ENCODE measurements around the gene ATG101.

The ATG101 gene

GRCh38 chr12:52033446-52034140 is 36.2 kb upstream of the ATG101 start:
- H3K4me2 ChIP-seq (ENCODE audit: low read length) = peak overlapping the region; percentile 70
- peak overlapping the region; percentile 42 for H3K27ac ChIP-seq (ENCODE audit: low read depth, low read length)
- H3K9ac ChIP-seq (ENCODE audit: low read length) = no peak overlapping the region
- H2AFZ ChIP-seq (ENCODE audit: insufficient read depth, low read length, poor library complexity) = peak overlapping the region; percentile 51
- peak overlapping the region; percentile 28 for H3K4ac ChIP-seq (ENCODE audit: low read depth, low read length)
- peak overlapping the region; percentile 65 for H3K14ac ChIP-seq (ENCODE audit: low read length)
- peaks cover 16% of the 10 kb centered on the region for H3K79me1 ChIP-seq (ENCODE audit: low read length)
- H3K27me3 ChIP-seq (ENCODE audit: insufficient read depth, low read length) = no peaks in the 10 kb centered on the region
- peak overlapping the region; percentile 33 for H2BK5ac ChIP-seq (ENCODE audit: low read depth, low read length, poor library complexity)
- H2BK120ac ChIP-seq (ENCODE audit: insufficient read depth, low read length, poor library complexity) = peak overlapping the region; percentile 55
- H4K12ac ChIP-seq (ENCODE audit: low read depth, low read length) = no peak overlapping the region
- H3K36me3 ChIP-seq (ENCODE audit: control insufficient read depth in 1 of 2, insufficient read depth in 2 of 2, low read length in 2 of 2) = no peaks in the 10 kb centered on the region
- peak overlapping the region; percentile 73 for H2AK5ac ChIP-seq (ENCODE audit: low read length)
- WGBS (ENCODE audit: extremely low coverage, insufficient coverage, insufficient read length) = no CpG with 5 or more reads among the region's 13 CpGs
- H3K79me2 ChIP-seq (ENCODE audit: control insufficient read depth, insufficient read depth, low read length, poor library complexity) = peaks cover 3% of the 10 kb centered on the region
- peaks cover 11 to 16% of the 10 kb centered on the region in 2 experiments for H3K4me1 ChIP-seq (ENCODE audit: control insufficient read depth in 1 of 2, insufficient read depth in 2 of 2, low read length in 2 of 2)
- H3K23ac ChIP-seq (ENCODE audit: low read length) = no peak overlapping the region
- peaks cover 1% of the 10 kb centered on the region for H3K9me3 ChIP-seq (ENCODE audit: insufficient read depth, low read depth, low read length)
- no peak for DNase-seq
- H3K4me3 ChIP-seq (ENCODE audit: low read depth, low read length) = no peak overlapping the region
- peak overlapping the region; percentile 24 for H3K18ac ChIP-seq (ENCODE audit: low read length)
- H4K8ac ChIP-seq (ENCODE audit: low read depth, low read length) = peak overlapping the region; percentile 81
- peak overlapping the region; percentile 91 for H4K91ac ChIP-seq (ENCODE audit: low read depth, low read length)
- H2BK12ac ChIP-seq (ENCODE audit: low read length) = peak overlapping the region; percentile 51

- Histone ChIP-seq H3K9me3 (ENCODE audit: insufficient read depth, low read depth, low read length) (peaks cover 1% of the 10 kb centered on the region), H4K8ac (ENCODE audit: low read depth, low read length) (no peak overlapping the region)
- WGBS (ENCODE audit: extremely low coverage, insufficient coverage, insufficient read length) = no CpG with 5 or more reads among the region's 4 CpGs
Observed at GRCh38 chr12:52035190-52035589, 34.6 kb upstream of the ATG101 start.

GRCh38 chr12:52035926-52036325 is 33.9 kb upstream of the ATG101 start:
- Histone ChIP-seq H3K18ac (ENCODE audit: low read length) (no peak overlapping the region), H3K79me1 (ENCODE audit: low read length) (peaks cover 16% of the 10 kb centered on the region), H4K8ac (ENCODE audit: low read depth, low read length) (no peak overlapping the region), H3K14ac (ENCODE audit: low read length) (no peak overlapping the region), H3K4me1 (ENCODE audit: control insufficient read depth in 1 of 2, insufficient read depth in 2 of 2, low read length in 2 of 2) (peaks cover 11 to 14% of the 10 kb centered on the region in 2 experiments), H4K91ac (ENCODE audit: low read depth, low read length) (no peak overlapping the region), H3K79me2 (ENCODE audit: control insufficient read depth, insufficient read depth, low read length, poor library complexity) (peaks cover 3% of the 10 kb centered on the region), H3K23ac (ENCODE audit: low read length) (no peak overlapping the region), H3K4ac (ENCODE audit: low read depth, low read length) (no peak overlapping the region), H3K4me3 (ENCODE audit: low read depth, low read length) (no peak overlapping the region), H2BK120ac (ENCODE audit: insufficient read depth, low read length, poor library complexity) (no peak overlapping the region), H3K27ac (ENCODE audit: low read depth, low read length) (no peak overlapping the region), H2BK12ac (ENCODE audit: low read length) (peak overlapping the region; percentile 23), H2BK5ac (ENCODE audit: low read depth, low read length, poor library complexity) (no peak overlapping the region), H3K36me3 (ENCODE audit: control insufficient read depth in 1 of 2, insufficient read depth in 2 of 2, low read length in 2 of 2) (no peaks in the 10 kb centered on the region), H3K9me3 (ENCODE audit: insufficient read depth, low read depth, low read length) (peaks cover 1% of the 10 kb centered on the region), H3K27me3 (ENCODE audit: insufficient read depth, low read length) (no peaks in the 10 kb centered on the region), H3K4me2 (ENCODE audit: low read length) (no peak overlapping the region), H2AK5ac (ENCODE audit: low read length) (no peak overlapping the region), H2AFZ (ENCODE audit: insufficient read depth, low read length, poor library complexity) (no peak overlapping the region), H4K12ac (ENCODE audit: low read depth, low read length) (no peak overlapping the region), H3K9ac (ENCODE audit: low read length) (no peak overlapping the region)
- no CpG with 5 or more reads among the region's 2 CpGs for WGBS (ENCODE audit: extremely low coverage, insufficient coverage, insufficient read length)
- no peak for DNase-seq

More at GRCh38 chr12:52035190-52035589, 34.6 kb upstream of the ATG101 start:
- no peak for DNase-seq
- no peak overlapping the region for H2BK120ac ChIP-seq (ENCODE audit: insufficient read depth, low read length, poor library complexity)
- H4K91ac ChIP-seq (ENCODE audit: low read depth, low read length) = no peak overlapping the region
- no peak overlapping the region for H3K4ac ChIP-seq (ENCODE audit: low read depth, low read length)
- H2AFZ ChIP-seq (ENCODE audit: insufficient read depth, low read length, poor library complexity) = no peak overlapping the region
- no peak overlapping the region for H3K4me3 ChIP-seq (ENCODE audit: low read depth, low read length)
- H3K36me3 ChIP-seq (ENCODE audit: control insufficient read depth in 1 of 2, insufficient read depth in 2 of 2, low read length in 2 of 2) = no peaks in the 10 kb centered on the region
- H3K23ac ChIP-seq (ENCODE audit: low read length) = no peak overlapping the region
- H2AK5ac ChIP-seq (ENCODE audit: low read length) = no peak overlapping the region
- no peak overlapping the region for H3K9ac ChIP-seq (ENCODE audit: low read length)
- no peak overlapping the region for H3K14ac ChIP-seq (ENCODE audit: low read length)
- no peak overlapping the region for H3K18ac ChIP-seq (ENCODE audit: low read length)
- H3K27ac ChIP-seq (ENCODE audit: low read depth, low read length) = no peak overlapping the region
- H3K79me1 ChIP-seq (ENCODE audit: low read length) = peaks cover 16% of the 10 kb centered on the region
- peaks cover 3% of the 10 kb centered on the region for H3K79me2 ChIP-seq (ENCODE audit: control insufficient read depth, insufficient read depth, low read length, poor library complexity)
- peaks cover 11 to 14% of the 10 kb centered on the region in 2 experiments for H3K4me1 ChIP-seq (ENCODE audit: control insufficient read depth in 1 of 2, insufficient read depth in 2 of 2, low read length in 2 of 2)
- H3K27me3 ChIP-seq (ENCODE audit: insufficient read depth, low read length) = no peaks in the 10 kb centered on the region
- H2BK5ac ChIP-seq (ENCODE audit: low read depth, low read length, poor library complexity) = no peak overlapping the region
- no peak overlapping the region for H2BK12ac ChIP-seq (ENCODE audit: low read length)
- H3K4me2 ChIP-seq (ENCODE audit: low read length) = no peak overlapping the region
- H4K12ac ChIP-seq (ENCODE audit: low read depth, low read length) = no peak overlapping the region

- Histone ChIP-seq H3K27ac (ENCODE audit: low read depth, low read length) (no peak overlapping the region), H3K36me3 (ENCODE audit: control insufficient read depth in 1 of 2, insufficient read depth in 2 of 2, low read length in 2 of 2) (no peaks in the 10 kb centered on the region), H3K4me1 (ENCODE audit: control insufficient read depth in 1 of 2, insufficient read depth in 2 of 2, low read length in 2 of 2) (peaks cover 11 to 14% of the 10 kb centered on the region in 2 experiments), H2BK5ac (ENCODE audit: low read depth, low read length, poor library complexity) (no peak overlapping the region), H3K4me2 (ENCODE audit: low read length) (peak overlapping the region; percentile 62), H4K12ac (ENCODE audit: low read depth, low read length) (no peak overlapping the region), H3K27me3 (ENCODE audit: insufficient read depth, low read length) (no peaks in the 10 kb centered on the region), H2BK12ac (ENCODE audit: low read length) (peak overlapping the region; percentile 27), H2AFZ (ENCODE audit: insufficient read depth, low read length, poor library complexity) (peak overlapping the region; percentile 32), H3K9ac (ENCODE audit: low read length) (no peak overlapping the region), H3K9me3 (ENCODE audit: insufficient read depth, low read depth, low read length) (peaks cover 1% of the 10 kb centered on the region), H3K79me1 (ENCODE audit: low read length) (peaks cover 16% of the 10 kb centered on the region), H2BK120ac (ENCODE audit: insufficient read depth, low read length, poor library complexity) (peak overlapping the region; percentile 36), H3K4me3 (ENCODE audit: low read depth, low read length) (peak overlapping the region; percentile 37), H2AK5ac (ENCODE audit: low read length) (peak overlapping the region; percentile 64), H3K23ac (ENCODE audit: low read length) (no peak overlapping the region), H4K8ac (ENCODE audit: low read depth, low read length) (peak overlapping the region; percentile 7), H3K14ac (ENCODE audit: low read length) (no peak overlapping the region), H3K4ac (ENCODE audit: low read depth, low read length) (no peak overlapping the region), H4K91ac (ENCODE audit: low read depth, low read length) (no peak overlapping the region), H3K18ac (ENCODE audit: low read length) (peak overlapping the region; percentile 17), H3K79me2 (ENCODE audit: control insufficient read depth, insufficient read depth, low read length, poor library complexity) (peaks cover 3% of the 10 kb centered on the region)
- peak; percentile 84 to 92 for DNase-seq
- WGBS (ENCODE audit: extremely low coverage, insufficient coverage, insufficient read length) = no CpG with 5 or more reads among the region's 53 CpGs
Observed at GRCh38 chr12:52036587-52037171, 33.1 kb upstream of the ATG101 start.

All from trophoblast cell (in vitro differentiated cells and primary cell).